Measurements from ENCODE around the gene ZCCHC24.

Gene ZCCHC24

GRCh38 chr10:79387466-79387973 lies 57.9 kb downstream of the ZCCHC24 start:
- DNase-seq, result no peak

GRCh38 chr10:79386637-79387465 lies 58.6 kb downstream of the ZCCHC24 start:
- no peak for DNase-seq

GRCh38 chr10:79385804-79386531 lies 59.5 kb downstream of the ZCCHC24 start:
- DNase-seq, result no peak

GRCh38 chr10:79385392-79385795 lies 60.0 kb downstream of the ZCCHC24 start:
- no peak for DNase-seq

- DNase-seq, result no peak
Observed at GRCh38 chr10:79384773-79385391, 60.5 kb downstream of the ZCCHC24 start.

- DNase-seq, result no peak
Observed at GRCh38 chr10:79383974-79384606, 61.3 kb downstream of the ZCCHC24 start.

GRCh38 chr10:79382491-79382941 lies 62.9 kb downstream of the ZCCHC24 start:
- DNase-seq, result no peak

GRCh38 chr10:79381804-79382221 lies 63.6 kb downstream of the ZCCHC24 start:
- peak in 14 of 56 donors; percentile 35 to 74 (median 62) for DNase-seq

- no peak for DNase-seq
Observed at GRCh38 chr10:79380946-79381721, 64.3 kb downstream of the ZCCHC24 start.

GRCh38 chr10:79380125-79380945 lies 65.1 kb downstream of the ZCCHC24 start:
- DNase-seq, result peak in 1 of 56 donors; percentile 32

- DNase-seq, result peak in 6 of 56 donors; percentile 28 to 49 (median 45)
Observed at GRCh38 chr10:79379512-79380124, 65.8 kb downstream of the ZCCHC24 start.

GRCh38 chr10:79378647-79379511 lies 66.5 kb downstream of the ZCCHC24 start:
- DNase-seq, result no peak

GRCh38 chr10:79378383-79378646 lies 67.1 kb downstream of the ZCCHC24 start:
- no peak for DNase-seq

GRCh38 chr10:79377557-79378382 lies 67.7 kb downstream of the ZCCHC24 start:
- no peak for DNase-seq

GRCh38 chr10:79376751-79377556 lies 68.5 kb downstream of the ZCCHC24 start:
- DNase-seq, result no peak

- no peak for DNase-seq
Observed at GRCh38 chr10:79376078-79376628, 69.3 kb downstream of the ZCCHC24 start.
